Activated naive CD4-positive, alpha-beta T cell (primary cell): ENCODE measurements around the gene MYH9.
"Not testable (repeated sequence)": the region's sequence is repeated elsewhere in the genome, so short reads cannot be mapped to it uniquely, and the experiment has no call there.

ENCODE experiments used
- DNase-seq, 4 experiments: peaks; one replicate each; lab custom pipeline; 2025; lab: John Stamatoyannopoulos, UW

The MYH9 gene

GRCh38 chr22:36267058-36267457, 120.7 kb downstream of the MYH9 start:
- DNase-seq, result no peak

- DNase-seq, result not testable (repeated sequence)
Observed at GRCh38 chr22:36263886-36264664, 123.7 kb downstream of the MYH9 start.

GRCh38 chr22:36263216-36263673, 124.5 kb downstream of the MYH9 start:
- DNase-seq, result not testable (repeated sequence)

GRCh38 chr22:36262307-36262706, 125.5 kb downstream of the MYH9 start:
- DNase-seq, result not testable (repeated sequence)

GRCh38 chr22:36261675-36262074, 126.1 kb downstream of the MYH9 start:
- DNase-seq, result not testable (repeated sequence)

- no peak for DNase-seq
Observed at GRCh38 chr22:36259615-36260300, 128.0 kb downstream of the MYH9 start.

GRCh38 chr22:36258701-36259614, 128.8 kb downstream of the MYH9 start:
- no peak for DNase-seq

GRCh38 chr22:36257948-36258670, 129.7 kb downstream of the MYH9 start:
- DNase-seq, result no peak

- no peak for DNase-seq
Observed at GRCh38 chr22:36257308-36257707, 130.5 kb downstream of the MYH9 start.

- no peak for DNase-seq
Observed at GRCh38 chr22:36256478-36256877, 131.3 kb downstream of the MYH9 start.

GRCh38 chr22:36255572-36255971, 132.2 kb downstream of the MYH9 start:
- DNase-seq, result not testable (repeated sequence)

GRCh38 chr22:36253523-36254490, 134.0 kb downstream of the MYH9 start:
- DNase-seq, result no peak

- DNase-seq, result peak in 1 of 4 experiments; percentile 11
Observed at GRCh38 chr22:36252754-36253522, 134.8 kb downstream of the MYH9 start, which contains the start of gene APOL1. Gene APOL1 (plus strand): TSS chr22:36253133. CDS start chr22:36254956, 1,823 bp downstream.

- DNase-seq, result not testable (repeated sequence)
Observed at GRCh38 chr22:36251979-36252608, 135.7 kb downstream of the MYH9 start.

GRCh38 chr22:36250292-36250960, 137.3 kb downstream of the MYH9 start:
- DNase-seq, result not testable (repeated sequence)

- no peak for DNase-seq
Observed at GRCh38 chr22:36249160-36249559, 138.6 kb downstream of the MYH9 start.

GRCh38 chr22:36247955-36248354, 139.8 kb downstream of the MYH9 start:
- no peak for DNase-seq

- DNase-seq, result no peak
Observed at GRCh38 chr22:36246718-36247117, 141.0 kb downstream of the MYH9 start.
